Erythroblast (primary cell): ENCODE data around the gene C5orf52.

Source experiments
- GATA1 ChIP-seq: IDR thresholded peaks from 2 replicates; pipeline ENCODE4 v1.6.1; 2011; ENCODE audit warnings: low read depth, mild to moderate bottlenecking, control low read depth, low read length, moderate library complexity
- POLR2A ChIP-seq: IDR thresholded peaks from 2 replicates; pipeline ENCODE4 v1.6.1; 2011; ENCODE audit warnings: mild to moderate bottlenecking, low read length

DNA sequence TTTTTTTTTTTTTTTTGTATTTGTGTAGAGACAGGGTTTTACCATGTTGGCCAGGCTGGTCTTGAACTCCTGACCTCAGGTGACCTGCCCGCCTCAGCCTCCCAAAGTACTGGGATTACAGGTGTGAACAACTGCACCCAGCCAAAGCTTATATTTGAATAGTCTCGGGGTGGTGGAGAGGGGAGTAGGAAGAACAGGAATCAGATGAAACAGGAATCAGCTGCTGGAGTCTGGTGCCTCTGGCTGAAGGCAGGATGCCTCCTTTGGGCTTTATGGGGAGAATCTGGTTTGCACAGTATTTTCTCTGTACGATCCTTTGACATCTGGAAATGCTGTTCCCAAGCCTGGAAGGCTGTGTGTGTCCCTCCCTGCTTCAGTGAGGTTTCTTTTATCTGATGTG, 10.9 kb downstream of the C5orf52 start:
- TF ChIP-seq POLR2A = no peak
- TF ChIP-seq GATA1 = no peak
